Fibroblast of mammary gland (primary cell): ENCODE data around the gene ALOXE3.
"Not testable (repeated sequence)": the region's sequence is repeated elsewhere in the genome, so short reads cannot be mapped to it uniquely, and the experiment has no call there.

ENCODE experiments used
- DNase-seq: peaks from one replicate; pipeline ENCODE4 v3.0.0-alpha.2; 2010; ENCODE audit warnings: low read depth
- H3K4me3 ChIP-seq: 2 replicates; pipeline ENCODE4 v1.5.1; 2011; ENCODE audit warnings: low read depth, mild to moderate bottlenecking, low read length, moderate library complexity; ENCODE audit not compliant: control insufficient read depth
- CTCF ChIP-seq: conservative IDR thresholded peaks from 2 replicates; pipeline ENCODE4 v1.5.1; 2011; ENCODE audit warnings: low read depth, low read length, inconsistent platforms; ENCODE audit not compliant: control insufficient read depth, insufficient read depth

Gene ALOXE3

DNA sequence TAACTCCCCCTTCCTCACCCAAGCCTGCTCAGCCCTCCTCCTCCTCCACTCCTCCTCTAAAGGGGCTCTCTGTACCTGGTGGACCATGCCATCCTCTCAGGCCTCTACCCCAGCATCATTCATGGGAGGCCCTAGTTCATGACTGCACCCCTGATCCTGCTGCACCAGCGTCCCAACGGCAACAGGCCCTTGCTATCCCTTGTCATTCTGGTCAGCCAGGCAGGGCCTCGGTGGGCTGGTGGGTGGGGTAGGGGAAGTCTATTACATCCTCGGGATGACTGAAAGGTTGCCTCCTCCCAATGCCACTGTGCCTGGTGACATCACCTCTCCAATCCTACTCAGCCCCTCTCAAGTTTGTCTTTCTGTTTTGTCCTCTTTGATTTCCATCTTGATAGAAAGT is 50.5 kb downstream of the ALOXE3 start:
- no peak for DNase-seq
- TF ChIP-seq CTCF: no peak
- H3K4me3 ChIP-seq: no peak overlapping the region

GRCh38 chr17:8066841-8067775 is 51.2 kb downstream of the ALOXE3 start:
- no peak overlapping the region for H3K4me3 ChIP-seq
- DNase-seq: no peak
- TF ChIP-seq CTCF: no peak

- TF ChIP-seq CTCF: no peak
- H3K4me3 ChIP-seq: no peak overlapping the region
- DNase-seq: no peak
Measured at GRCh38 chr17:8064561-8065019, 53.7 kb downstream of the ALOXE3 start.

DNA sequence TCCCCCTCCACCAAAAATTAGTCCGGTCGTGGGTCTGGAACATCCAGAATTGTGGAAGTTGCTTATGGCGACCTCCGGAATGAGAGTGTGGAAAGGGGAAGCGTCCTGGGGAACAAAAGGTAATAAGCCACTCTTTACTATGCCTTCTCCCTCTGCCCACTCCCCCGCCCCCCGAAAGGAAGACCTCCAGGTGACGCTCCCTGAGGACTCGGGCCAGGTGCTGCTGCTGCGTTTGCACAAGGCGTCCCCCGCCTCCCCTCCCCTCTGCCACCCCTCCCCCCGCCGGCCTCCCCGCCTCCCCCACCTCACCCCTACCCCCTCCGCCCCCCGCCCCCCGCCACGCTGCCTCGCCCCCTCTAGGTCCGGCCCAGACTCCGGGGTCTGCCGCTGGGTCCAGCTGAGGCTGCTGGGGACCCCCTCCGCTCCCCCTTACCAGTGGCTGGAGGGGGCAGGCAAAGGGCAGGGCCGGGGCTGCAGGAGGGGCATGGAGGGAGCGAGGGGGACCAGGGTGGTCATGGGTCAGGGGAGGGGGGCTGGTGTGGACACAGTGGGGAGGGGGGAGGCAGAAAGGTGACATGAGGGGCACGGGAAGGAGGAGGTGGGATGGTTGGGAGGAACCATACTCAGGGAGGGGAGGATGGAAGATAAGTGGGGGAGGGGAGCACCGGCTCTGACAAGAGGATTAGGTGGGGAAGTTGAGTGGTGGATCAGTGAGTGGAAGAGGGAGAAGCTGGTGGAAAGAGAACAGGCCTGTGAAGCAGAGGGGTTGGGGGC is 54.4 kb downstream of the ALOXE3 start:
- no peak for DNase-seq
- no peak overlapping the region for H3K4me3 ChIP-seq
- no peak for TF ChIP-seq CTCF

DNA sequence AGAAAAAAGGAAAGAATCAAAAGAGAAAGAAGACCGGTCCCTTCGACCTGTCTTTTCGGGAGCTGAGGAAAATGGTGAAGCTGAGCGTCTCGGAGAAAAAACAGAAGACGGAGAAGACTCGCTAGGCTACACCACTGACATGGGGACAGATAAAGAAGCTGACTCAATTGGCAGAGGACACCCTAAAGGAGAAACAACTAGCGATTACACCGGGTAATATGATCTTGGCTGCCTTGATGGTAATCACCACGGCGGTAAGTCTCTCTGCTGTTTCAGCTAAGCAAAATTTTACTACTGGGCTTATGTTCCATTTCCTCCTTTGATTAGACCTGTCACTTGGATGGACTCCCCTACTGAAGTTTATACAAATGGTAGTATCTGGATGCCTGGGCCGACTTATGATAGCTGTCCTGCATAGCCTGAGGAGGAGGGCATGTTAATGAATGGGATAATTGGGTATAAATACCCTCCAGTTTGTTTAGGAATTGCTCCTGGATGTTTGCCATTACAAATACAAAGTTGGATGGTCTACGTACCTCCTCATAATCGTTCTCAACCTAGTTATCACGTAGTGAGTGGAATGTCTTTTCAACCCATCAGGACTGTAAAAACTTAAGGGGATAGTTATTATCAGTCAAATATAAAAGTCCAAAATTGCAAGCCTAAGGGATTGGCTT is 55.4 kb downstream of the ALOXE3 start:
- no peak for TF ChIP-seq CTCF
- no peak for DNase-seq
- no peak overlapping the region for H3K4me3 ChIP-seq

DNA sequence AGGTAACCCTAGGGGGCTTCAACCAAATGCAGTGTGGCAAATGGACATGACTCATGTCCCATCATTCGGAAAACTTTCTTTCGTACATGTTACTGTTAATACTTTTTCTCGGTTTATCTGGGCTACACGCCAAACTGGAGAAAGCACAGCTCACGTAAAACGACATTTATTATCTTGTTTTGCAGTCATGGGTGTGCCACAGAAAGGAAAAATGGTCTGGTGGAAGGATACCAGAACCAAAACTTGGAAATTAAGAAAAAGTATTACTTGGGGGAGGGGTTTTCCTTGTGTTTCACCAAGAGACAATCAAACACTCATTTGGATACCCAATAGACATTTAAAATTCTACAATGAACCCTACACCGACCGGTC is 55.9 kb downstream of the ALOXE3 start:
- no peak for TF ChIP-seq CTCF
- peak; percentile 63 for DNase-seq
- H3K4me3 ChIP-seq: no peak overlapping the region

DNA sequence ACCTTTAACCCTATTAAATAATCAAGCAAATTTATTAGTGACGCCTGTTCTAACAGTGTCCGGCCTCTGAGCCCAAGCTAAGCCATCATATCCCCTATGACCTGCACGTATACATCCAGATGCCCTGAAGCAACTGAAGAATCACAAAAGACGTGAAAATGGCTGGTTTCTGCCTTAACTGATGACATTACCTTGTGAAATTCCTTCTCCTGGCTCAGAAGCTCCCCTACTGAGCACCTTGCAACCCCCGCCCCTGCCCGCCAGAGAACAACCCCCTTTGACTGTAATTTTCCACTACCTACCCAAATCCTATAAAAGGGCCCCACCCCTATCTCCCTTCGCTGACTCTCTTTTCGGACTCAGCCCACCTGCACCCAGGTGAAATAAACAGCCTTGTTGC is 56.5 kb downstream of the ALOXE3 start:
- not testable (repeated sequence) for DNase-seq, H3K4me3 ChIP-seq
